ENCODE measurements around the gene FBXL19.

DNA sequence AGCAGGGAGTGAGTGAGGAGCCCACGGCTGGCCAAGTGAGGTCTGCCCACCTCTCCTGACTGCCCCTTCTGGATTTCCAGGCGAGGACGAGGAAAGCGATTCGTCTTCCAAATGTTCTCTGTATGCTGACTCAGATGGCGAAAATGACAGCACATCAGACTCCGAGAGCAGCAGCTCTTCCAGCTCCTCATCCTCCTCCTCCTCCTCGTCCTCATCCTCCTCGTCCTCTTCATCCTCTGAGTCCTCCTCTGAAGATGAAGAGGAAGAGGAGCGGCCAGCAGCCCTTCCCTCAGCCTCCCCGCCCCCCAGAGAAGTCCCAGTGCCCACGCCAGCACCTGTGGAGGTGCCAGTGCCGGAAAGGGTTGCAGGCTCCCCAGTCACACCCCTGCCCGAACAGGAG, 47.9 kb downstream of the FBXL19 start:
- TF ChIP-seq CTCF (conservative IDR thresholded peaks at IDR 0.05; ENCODE audit: low read length) (no peak), EZH2phosphoT487 (IDR thresholded peaks at IDR 0.05; ENCODE audit: borderline replicate concordance, low read depth, low read length) (no peak)

Measured in OCI-LY7 (cell line).